Naive thymus-derived CD8-positive, alpha-beta T cell (primary cell): ENCODE data around the gene ZNF124. TPM values are rescaled to one million over a fixed set of nuclear protein-coding genes. Genes with fewer than 3 reads are reported as not detected.
"Not testable (repeated sequence)": the region's sequence is repeated elsewhere in the genome, so short reads cannot be mapped to it uniquely, and the experiment has no call there.

ENCODE experiments used
- ATAC-seq, 2 donors: fragments of 150-1000 bp; cut with Tn5 transposase in 1 of 2; sonication (Bioruptor Pico), chemical (Tn5 transposase) in 1 of 2; 1 replicate in 1 of 2; 2 replicates in 1 of 2; pipeline ENCODE4 v1.10.0; 2021; ENCODE audit warnings: mild to moderate bottlenecking in 2 of 2, moderate library complexity in 2 of 2
- POLR2A ChIA-PET: fragments of 350-600 bp; sonication (Branson Sonifier 250); formaldehyde crosslinking; loops from one replicate; lab custom pipeline; 2021; ENCODE audit warnings: antibody characterized with exemption; lab: Charles Lee
- DNase-seq, 10 donors: peaks; one replicate each; pipeline versions ENCODE4 v3.0.0 to v3.0.0-alpha.2; 2020 to 2022
- H3K27ac Mint-ChIP-seq, 10 donors: one replicate each; pipeline ENCODE4 v1.8.0; 2020 to 2022; ENCODE audit warnings: mild to moderate bottlenecking in 10 of 10, mixed read lengths in 10 of 10, moderate library complexity in 4 of 10, inconsistent platforms in 1 of 10
- H3K27me3 Mint-ChIP-seq, 5 donors: one replicate each; pipeline ENCODE4 v1.8.0; 2021 to 2022; ENCODE audit warnings: mixed read lengths in 5 of 5
- H3K36me3 Mint-ChIP-seq, 3 donors: one replicate each; pipeline ENCODE4 v1.8.0; 2020 to 2022; ENCODE audit warnings: mixed read lengths in 3 of 3, mild to moderate bottlenecking in 2 of 3, inconsistent platforms in 1 of 3
- H3K4me1 Mint-ChIP-seq, 4 donors: one replicate each; pipeline ENCODE4 v1.8.0; 2021 to 2022; ENCODE audit warnings: mixed read lengths in 4 of 4
- H3K4me3 Mint-ChIP-seq, 10 donors: one replicate each; pipeline ENCODE4 v1.8.0; 2020 to 2022; ENCODE audit warnings: mild to moderate bottlenecking in 10 of 10, mixed read lengths in 10 of 10, moderate library complexity in 6 of 10, inconsistent platforms in 1 of 10
- H3K9me3 Mint-ChIP-seq, 9 donors: one replicate each; pipeline ENCODE4 v1.8.0; 2020 to 2022; ENCODE audit warnings: mixed read lengths in 9 of 9, mild to moderate bottlenecking in 3 of 9, inconsistent platforms in 1 of 9, moderate library complexity in 1 of 9
- polyA plus RNA-seq, 3 donors: library from polyadenylated mRNA; unstranded; fragments of 300-500 nt; fragmentation: Illumina TruSeq; gene quantifications; one replicate each; pipeline ENCODE4 v1.2.3, GENCODE V29; 2021
- total RNA-seq, 8 experiments: library from RNA in 2 of 8; stranded (reverse) in 2 of 8; gene quantifications; one replicate each; pipeline ENCODE4 v1.2.3 and lab custom pipeline; 2021 to 2026

The ZNF124 gene
- total and polyA plus RNA-seq, 5 experiments from 2014 or later: 3.7 to 30.8 (median 6.5) TPM

GRCh38 chr1:247204177-247204647, 32.4 kb upstream of the ZNF124 start:
- H3K4me3 Mint-ChIP-seq: no peak overlapping the region
- peaks cover 0 to 55% (median 6%) of the 10 kb centered on the region in 9 donors for H3K9me3 Mint-ChIP-seq
- H3K27me3 Mint-ChIP-seq: no peaks in the 10 kb centered on the region
- POLR2A ChIA-PET: no interaction called here
- peaks cover 19 to 62% (median 41%) of the 10 kb centered on the region in 4 donors for H3K4me1 Mint-ChIP-seq
- H3K36me3 Mint-ChIP-seq: peaks cover 52 to 84% (median 78%) of the 10 kb centered on the region in 3 donors
- peak overlapping the region in 1 of 10 donors; percentile 36 for H3K27ac Mint-ChIP-seq
- no peak for ATAC-seq
- no peak for DNase-seq

- Mint-ChIP-seq H3K4me3 (no peak overlapping the region), H3K27me3 (no peaks in the 10 kb centered on the region), H3K9me3 (peaks cover 0 to 91% (median 24%) of the 10 kb centered on the region in 9 donors), H3K27ac (no peak overlapping the region), H3K4me1 (peaks cover 0 to 19% (median 9%) of the 10 kb centered on the region in 4 donors), H3K36me3 (peaks cover 79 to 98% (median 96%) of the 10 kb centered on the region in 3 donors)
- POLR2A ChIA-PET: no interaction called here
- DNase-seq (no peak), ATAC-seq (no peak)
Observed at GRCh38 chr1:247198781-247199180, 27.0 kb upstream of the ZNF124 start.

DNA sequence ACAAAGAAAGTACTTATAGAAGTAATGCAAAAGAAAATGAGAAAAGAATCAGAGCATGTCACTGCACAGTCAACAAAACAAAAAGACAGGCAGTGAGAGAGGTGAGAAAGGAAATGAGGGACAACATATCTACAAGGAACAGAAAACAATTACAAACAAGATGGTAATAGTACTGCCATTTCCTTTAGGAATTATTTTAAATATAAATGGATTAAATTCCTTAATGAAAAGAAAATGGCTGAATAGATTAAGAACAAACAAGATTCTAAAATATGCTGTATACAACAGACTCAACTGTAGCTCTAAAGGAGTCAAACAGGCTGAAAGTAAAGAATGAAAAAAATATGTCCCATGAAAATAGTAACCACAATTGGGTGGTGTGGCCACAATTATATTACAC, 22.1 kb upstream of the ZNF124 start:
- Mint-ChIP-seq H3K4me3 (no peak overlapping the region), H3K9me3 (peaks cover 0 to 98% (median 49%) of the 10 kb centered on the region in 9 donors), H3K27me3 (no peaks in the 10 kb centered on the region), H3K36me3 (peaks cover 80 to 95% (median 89%) of the 10 kb centered on the region in 3 donors), H3K4me1 (no peaks in the 10 kb centered on the region), H3K27ac (peak overlapping the region in 1 of 10 donors; percentile 6)
- POLR2A ChIA-PET: interaction anchor here (1.0 kb wide), 1 partner anchor 16 kb away, joined by 3 read pairs; no protein-coding TSS in a partner anchor
- DNase-seq (no peak), ATAC-seq (no peak)

DNA sequence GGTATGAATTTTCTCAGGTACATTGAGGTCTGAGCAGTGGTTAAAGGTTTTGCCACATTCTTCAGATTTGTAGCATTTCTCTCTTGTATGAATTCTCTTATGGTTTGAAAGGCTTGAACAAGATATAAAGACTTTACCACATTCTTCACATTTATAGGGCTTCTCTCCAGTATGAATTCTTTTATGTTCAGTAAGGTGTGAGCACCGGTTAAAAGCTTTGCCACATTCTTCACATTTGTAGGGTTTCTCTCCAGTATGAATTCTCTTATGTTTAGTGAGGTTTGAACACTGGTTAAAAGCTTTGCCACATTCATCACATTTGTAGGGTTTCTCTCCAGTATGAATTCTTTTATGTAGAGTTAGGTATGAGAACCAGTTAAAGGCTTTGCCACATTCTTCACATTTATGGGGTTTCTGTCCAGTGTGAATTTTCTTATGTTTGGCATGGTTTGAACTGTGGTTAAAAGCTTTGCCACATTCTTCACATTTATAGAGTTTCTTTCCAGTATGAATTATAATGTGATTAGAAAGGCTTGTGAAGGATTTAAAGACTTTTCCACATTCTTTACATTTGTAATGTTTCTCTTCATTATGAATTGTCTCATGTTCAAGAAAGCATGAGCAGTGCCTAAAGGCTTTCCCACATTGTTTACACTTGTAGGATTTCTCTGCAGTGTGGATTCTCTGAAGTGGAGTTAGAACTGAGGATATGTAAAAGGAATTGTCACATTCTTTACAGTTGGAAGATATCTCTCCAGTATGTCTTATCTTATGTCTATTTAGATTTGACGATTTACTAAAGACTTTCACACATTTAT, 18.4 kb upstream of the ZNF124 start:
- DNase-seq (no peak), ATAC-seq (no peak)
- Mint-ChIP-seq H3K4me3 (no peak overlapping the region), H3K36me3 (peaks cover 48 to 87% (median 54%) of the 10 kb centered on the region in 3 donors), H3K9me3 (peaks cover 0 to 98% (median 44%) of the 10 kb centered on the region in 9 donors), H3K27ac (no peak overlapping the region), H3K4me1 (peaks cover 0 to 5% (median 1%) of the 10 kb centered on the region in 4 donors), H3K27me3 (no peaks in the 10 kb centered on the region)
- POLR2A ChIA-PET: no interaction called here

GRCh38 chr1:247185667-247186066, 13.8 kb upstream of the ZNF124 start:
- Mint-ChIP-seq H3K4me1 (peaks cover 0 to 5% (median 3%) of the 10 kb centered on the region in 4 donors), H3K9me3 (peaks cover 0 to 89% (median 22%) of the 10 kb centered on the region in 9 donors), H3K27me3 (no peaks in the 10 kb centered on the region), H3K27ac (no peak overlapping the region), H3K36me3 (peaks cover 16 to 49% (median 19%) of the 10 kb centered on the region in 3 donors), H3K4me3 (no peak overlapping the region)
- ATAC-seq (no peak), DNase-seq (no peak)
- POLR2A ChIA-PET: no interaction called here

DNA sequence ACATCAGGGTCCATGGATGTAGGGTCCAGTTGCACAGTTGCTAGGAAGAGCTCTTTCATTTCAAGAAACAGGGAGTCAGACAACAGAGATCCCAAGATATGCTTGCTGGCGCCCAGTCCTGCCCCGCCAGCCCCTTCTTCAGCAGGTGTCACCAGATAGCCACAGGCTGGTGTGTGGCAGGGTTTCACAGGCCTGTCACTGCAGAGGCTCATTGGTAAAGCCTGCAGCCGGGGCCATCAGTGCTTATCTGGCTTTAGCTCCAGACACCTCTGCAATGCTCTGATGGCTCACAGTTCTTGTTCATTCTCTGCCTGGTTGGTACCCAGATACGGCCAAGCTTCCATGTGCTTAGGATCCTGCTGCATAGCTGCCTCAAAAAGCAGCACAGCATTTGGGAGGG, 12.4 kb upstream of the ZNF124 start:
- POLR2A ChIA-PET: no interaction called here
- Mint-ChIP-seq H3K4me3 (no peak overlapping the region), H3K36me3 (peaks cover 2 to 39% (median 13%) of the 10 kb centered on the region in 3 donors), H3K27ac (no peak overlapping the region), H3K9me3 (peaks cover 0 to 89% (median 19%) of the 10 kb centered on the region in 9 donors), H3K27me3 (peaks cover 0 to 5% (median 0%) of the 10 kb centered on the region in 5 donors), H3K4me1 (peaks cover 0 to 5% (median 3%) of the 10 kb centered on the region in 4 donors)
- no peak for DNase-seq
- ATAC-seq: no peak

DNA sequence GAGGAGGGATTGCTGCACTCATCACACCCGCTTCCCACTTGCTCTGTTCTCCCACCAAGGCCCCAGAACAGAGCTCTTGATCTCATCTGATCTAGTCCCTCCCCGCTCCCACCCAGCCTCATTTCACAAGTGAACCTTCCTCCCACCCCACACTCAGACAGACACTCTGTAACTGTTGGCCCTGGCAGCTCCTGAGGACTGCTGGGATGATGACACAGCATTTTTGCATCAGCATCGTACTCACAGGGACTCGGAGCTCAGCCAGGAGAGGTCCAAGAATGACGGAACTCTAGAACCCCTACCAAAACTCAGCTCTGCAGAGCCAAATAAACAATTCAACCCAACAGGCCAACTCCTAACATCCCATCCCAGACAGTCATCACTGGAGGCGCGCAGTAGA, 11.2 kb upstream of the ZNF124 start:
- H3K36me3 Mint-ChIP-seq: peaks cover 2 to 33% (median 20%) of the 10 kb centered on the region in 3 donors
- H3K4me3 Mint-ChIP-seq: no peak overlapping the region
- peaks cover 0 to 5% (median 3%) of the 10 kb centered on the region in 4 donors for H3K4me1 Mint-ChIP-seq
- ATAC-seq (no peak), DNase-seq (no peak)
- peaks cover 0 to 12% (median 0%) of the 10 kb centered on the region in 5 donors for H3K27me3 Mint-ChIP-seq
- POLR2A ChIA-PET: no interaction called here
- no peak overlapping the region for H3K27ac Mint-ChIP-seq
- peaks cover 0 to 84% (median 26%) of the 10 kb centered on the region in 9 donors for H3K9me3 Mint-ChIP-seq

- Mint-ChIP-seq H3K9me3 (peaks cover 0 to 59% (median 24%) of the 10 kb centered on the region in 9 donors), H3K36me3 (peaks cover 0 to 20% (median 13%) of the 10 kb centered on the region in 3 donors), H3K27me3 (peaks cover 0 to 12% (median 0%) of the 10 kb centered on the region in 5 donors), H3K4me1 (peaks cover 0 to 4% (median 1%) of the 10 kb centered on the region in 4 donors), H3K27ac (no peak overlapping the region), H3K4me3 (no peak overlapping the region)
- POLR2A ChIA-PET: no interaction called here
- ATAC-seq (no peak), DNase-seq (no peak)
Observed at GRCh38 chr1:247180581-247180980, 8.8 kb upstream of the ZNF124 start.

DNA sequence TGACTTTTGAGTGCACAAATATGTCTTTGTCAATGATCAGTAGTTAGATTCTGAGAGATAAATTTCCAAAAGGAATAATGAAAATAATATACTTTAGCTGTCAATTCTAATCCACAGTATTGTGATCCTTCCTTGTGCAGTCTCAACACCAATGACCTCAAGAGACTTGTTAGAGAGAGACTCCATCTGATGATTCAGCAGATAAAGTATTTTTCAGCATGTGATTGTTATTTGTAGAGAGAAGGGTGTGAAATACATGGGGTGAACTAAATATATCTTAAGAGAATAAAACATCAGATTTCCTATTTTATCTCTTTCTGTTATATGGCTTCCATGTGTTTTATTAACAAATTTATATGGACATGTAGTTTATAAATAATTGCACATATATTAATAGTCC, 5.9 kb upstream of the ZNF124 start:
- H3K9me3 Mint-ChIP-seq: peaks cover 0 to 32% (median 17%) of the 10 kb centered on the region in 9 donors
- H3K4me1 Mint-ChIP-seq: peaks cover 0 to 7% (median under 1%) of the 10 kb centered on the region in 4 donors
- POLR2A ChIA-PET: no interaction called here
- peaks cover 0 to 15% (median 4%) of the 10 kb centered on the region in 3 donors for H3K36me3 Mint-ChIP-seq
- DNase-seq: no peak
- H3K27me3 Mint-ChIP-seq: peaks cover 0 to 12% (median 0%) of the 10 kb centered on the region in 5 donors
- no peak for ATAC-seq
- no peak overlapping the region for H3K4me3 Mint-ChIP-seq
- H3K27ac Mint-ChIP-seq: no peak overlapping the region

DNA sequence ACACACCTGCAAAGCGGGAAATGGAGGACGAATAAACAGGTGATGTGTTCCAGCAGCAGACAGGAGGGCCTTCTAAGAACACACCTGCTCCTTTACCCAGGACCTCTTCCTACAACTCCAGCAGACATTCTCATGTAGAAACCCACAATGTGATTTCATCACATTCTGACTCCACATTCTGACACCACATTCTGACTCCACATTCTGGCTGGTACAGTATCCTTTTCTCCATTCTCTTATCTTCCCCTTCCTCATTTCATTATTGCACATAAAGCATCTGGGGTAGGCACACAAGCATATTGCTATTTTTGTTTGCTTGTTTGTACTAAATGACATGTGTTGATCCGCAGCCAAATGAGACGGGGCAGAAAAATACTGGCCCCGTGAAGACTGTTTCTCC, 3.6 kb upstream of the ZNF124 start:
- ATAC-seq (no peak), DNase-seq (no peak)
- Mint-ChIP-seq H3K4me1 (peaks cover under 1 to 11% (median 6%) of the 10 kb centered on the region in 4 donors), H3K27ac (peak overlapping the region in 1 of 10 donors; percentile 34), H3K27me3 (peaks cover 0 to 12% (median 0%) of the 10 kb centered on the region in 5 donors), H3K9me3 (peaks cover 0 to 21% (median 12%) of the 10 kb centered on the region in 9 donors), H3K4me3 (no peak overlapping the region), H3K36me3 (peaks cover 0 to 15% (median 3%) of the 10 kb centered on the region in 3 donors)
- POLR2A ChIA-PET: no interaction called here

- ATAC-seq (no peak), DNase-seq (no peak)
- POLR2A ChIA-PET: no interaction called here
- no peak overlapping the region for H3K27ac Mint-ChIP-seq
- no peak overlapping the region for H3K4me3 Mint-ChIP-seq
- peaks cover 4 to 19% (median 15%) of the 10 kb centered on the region in 4 donors for H3K4me1 Mint-ChIP-seq
- no peaks in the 10 kb centered on the region for H3K27me3 Mint-ChIP-seq
- H3K9me3 Mint-ChIP-seq: peaks cover 0 to 9% (median 2%) of the 10 kb centered on the region in 9 donors
- peaks cover 0 to 12% (median 4%) of the 10 kb centered on the region in 3 donors for H3K36me3 Mint-ChIP-seq
Observed at GRCh38 chr1:247173431-247173830, 1.6 kb upstream of the ZNF124 start.

DNA sequence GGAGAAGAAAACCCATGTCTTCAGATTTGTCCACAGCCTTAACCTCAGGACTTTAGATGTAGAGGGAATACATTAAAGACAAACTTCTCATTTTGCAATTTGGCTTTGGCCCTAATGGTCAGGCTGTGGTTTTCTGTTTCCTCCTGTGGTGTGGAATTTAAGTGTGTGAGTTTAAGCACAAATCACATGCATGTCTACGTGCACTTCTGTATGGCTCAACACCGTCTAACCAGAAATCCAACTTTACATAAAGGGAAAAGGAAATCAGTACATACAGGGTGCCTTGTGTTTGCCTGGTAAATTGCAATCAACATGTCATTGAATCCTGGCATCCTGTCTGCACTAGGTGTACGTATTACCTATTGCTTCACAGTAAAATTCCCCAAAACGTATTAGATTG, 1.2 kb upstream of the ZNF124 start:
- DNase-seq (no peak), ATAC-seq (no peak)
- no peaks in the 10 kb centered on the region for H3K27me3 Mint-ChIP-seq
- peak overlapping the region in 1 of 10 donors; percentile 11 for H3K27ac Mint-ChIP-seq
- peak overlapping the region in 1 of 10 donors; percentile 44 for H3K4me3 Mint-ChIP-seq
- POLR2A ChIA-PET: no interaction called here
- peaks cover 4 to 20% (median 15%) of the 10 kb centered on the region in 4 donors for H3K4me1 Mint-ChIP-seq
- H3K36me3 Mint-ChIP-seq: peaks cover under 1 to 17% (median 6%) of the 10 kb centered on the region in 3 donors
- peaks cover 0 to 9% (median 2%) of the 10 kb centered on the region in 9 donors for H3K9me3 Mint-ChIP-seq

- not testable (repeated sequence) for H3K27me3 Mint-ChIP-seq
- peak; percentile 64 to 68 for ATAC-seq
- peaks cover 16 to 32% (median 21%) of the 10 kb centered on the region in 3 donors for H3K36me3 Mint-ChIP-seq
Observed at GRCh38 chr1:247171443-247171842, 377 bp downstream of the ZNF124 start.

More at GRCh38 chr1:247171443-247171842, 377 bp downstream of the ZNF124 start:
- POLR2A ChIA-PET, DNase-seq, H3K27ac Mint-ChIP-seq, H3K4me3 Mint-ChIP-seq: not testable (repeated sequence)
- H3K4me1 Mint-ChIP-seq: peaks cover 4 to 34% (median 28%) of the 10 kb centered on the region in 4 donors
- peaks cover 0 to 24% (median 14%) of the 10 kb centered on the region in 9 donors for H3K9me3 Mint-ChIP-seq
